Natural killer cell (primary cell): Measurements from ENCODE around the gene BTBD1. TPM values are rescaled to one million over a fixed set of nuclear protein-coding genes. Genes with fewer than 3 reads are reported as not detected.

Experiments
- ATAC-seq, 3 donors: fragments of 150-1000 bp in 2 of 3; fragments of 200-7000 bp in 1 of 3; cut with Tn5 transposase; 1 replicate in 1 of 3; 2 replicates in 2 of 3; pipeline ENCODE4 v1.10.0; 2021; ENCODE audit warnings: mild to moderate bottlenecking in 2 of 3, moderate library complexity in 2 of 3
- DNase-seq, 2 donors: peaks; one replicate each; pipeline versions ENCODE4 v3.0.0 to v3.0.0-alpha.2; 2013 to 2021; ENCODE audit warnings: mixed read lengths in 1 of 2
- H3K27ac ChIP-seq: one replicate; pipeline ENCODE4 v1.5.1; 2013; ENCODE audit warnings: mild to moderate bottlenecking, low read length
- H3K27me3 ChIP-seq: one replicate; pipeline ENCODE4 v1.6.1; 2013; ENCODE audit warnings: low read length; ENCODE audit not compliant: control insufficient read depth, insufficient read depth
- H3K36me3 ChIP-seq: one replicate; pipeline ENCODE4 v1.6.1; 2013; ENCODE audit warnings: low read length; ENCODE audit not compliant: control insufficient read depth, insufficient read depth
- H3K4me1 ChIP-seq: one replicate; pipeline ENCODE4 v1.6.1; 2013; ENCODE audit warnings: low read length; ENCODE audit not compliant: control insufficient read depth, insufficient read depth
- H3K4me3 ChIP-seq: one replicate; pipeline ENCODE4 v1.5.1; 2013; ENCODE audit warnings: low read length
- H3K9me3 ChIP-seq: one replicate; pipeline ENCODE4 v1.6.1; 2013; ENCODE audit warnings: low read length; ENCODE audit not compliant: control insufficient read depth, insufficient read depth
- H3K27ac Mint-ChIP-seq, 2 donors: one replicate each; pipeline ENCODE4 v1.8.0; 2022; ENCODE audit warnings: mild to moderate bottlenecking in 2 of 2, mixed read lengths in 2 of 2, moderate library complexity in 1 of 2
- H3K27me3 Mint-ChIP-seq, 2 donors: one replicate each; pipeline ENCODE4 v1.8.0; 2022; ENCODE audit warnings: low read depth in 2 of 2, mixed read lengths in 2 of 2
- H3K36me3 Mint-ChIP-seq: one replicate; pipeline ENCODE4 v1.8.0; 2022; ENCODE audit warnings: mixed read lengths
- H3K4me1 Mint-ChIP-seq, 2 donors: one replicate each; pipeline ENCODE4 v1.8.0; 2022; ENCODE audit warnings: mixed read lengths in 2 of 2
- H3K4me3 Mint-ChIP-seq: one replicate; pipeline ENCODE4 v1.8.0; 2022; ENCODE audit warnings: mild to moderate bottlenecking, moderate library complexity, mixed read lengths
- H3K9me3 Mint-ChIP-seq, 2 donors: one replicate each; pipeline ENCODE4 v1.8.0; 2022; ENCODE audit warnings: mixed read lengths in 2 of 2
- CTCF ChIP-seq: fragments of 200-600 bp; IDR thresholded peaks from one replicate; pipeline ENCODE4 v1.8.0; 2022; ENCODE audit warnings: antibody characterized with exemption
- WGBS: methylation state at CpG from one replicate; pipeline ENCODE4 v1.1.7; 2013; ENCODE audit warnings: missing lambda C conversion rate; ENCODE audit not compliant: insufficient coverage; 5-methylcytosine and 5-hydroxymethylcytosine counted together
- intact Hi-C: fragments of 100-400 bp; cut with micrococcal nuclease; formaldehyde crosslinking; loops from one replicate; pipeline ENCODE4 v1.14.2; 2022
- total RNA-seq, 4 donors: library from RNA; stranded (reverse); fragments of 120-200 nt in 1 of 4; gene quantifications; one replicate each; pipeline versions ENCODE4 v1.2.3 to v1.2.4, GENCODE V29; 2013 to 2022

Gene BTBD1
- total RNA-seq, 3 donors from 2014 or later (not counting 1 experiment from before 2014, with no cell fraction given): 42.5 to 54.4 (median 54.0) TPM

DNA sequence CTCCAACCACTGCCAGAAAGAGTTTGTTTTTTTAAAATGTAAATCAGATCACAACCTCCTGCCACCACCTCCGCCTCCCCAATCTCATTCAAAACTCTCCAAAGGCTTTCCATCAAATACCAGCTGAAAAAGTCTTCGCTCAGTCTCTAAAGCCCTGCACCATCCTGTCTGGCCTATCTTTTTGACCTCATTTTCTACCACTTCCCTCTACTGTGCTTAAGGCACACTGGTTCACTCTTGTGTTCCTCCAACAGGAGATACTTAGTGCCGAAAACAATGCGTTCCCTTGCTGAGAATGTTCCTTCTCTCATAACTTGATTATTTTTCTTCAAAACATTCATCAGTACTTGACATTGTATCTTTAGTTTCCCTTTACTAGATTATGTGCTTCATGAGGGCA is 3.5 kb downstream of the BTBD1 start:
- Histone ChIP-seq H3K27ac (no peak overlapping the region), H3K27me3 (no peaks in the 10 kb centered on the region), H3K4me1 (peaks cover 11% of the 10 kb centered on the region), H3K9me3 (no peaks in the 10 kb centered on the region), H3K36me3 (peaks cover 2% of the 10 kb centered on the region), H3K4me3 (no peak overlapping the region)
- TF ChIP-seq CTCF: no peak
- Mint-ChIP-seq H3K27ac (no peak overlapping the region), H3K4me3 (no peak overlapping the region), H3K9me3 (no peaks in the 10 kb centered on the region), H3K27me3 (no peaks in the 10 kb centered on the region), H3K36me3 (no peaks in the 10 kb centered on the region), H3K4me1 (peaks cover 11 to 16% of the 10 kb centered on the region in 2 donors)
- WGBS: 56% methylated on average over 4 of the region's 4 CpGs
- DNase-seq (peak in 1 of 2 donors; percentile 18), ATAC-seq (no peak)
- intact Hi-C loops: loop anchor here (10.0 kb wide), 1 partner anchor 249 kb away; no protein-coding TSS in a partner anchor

GRCh38 chr15:83062768-83063180 is 4.3 kb downstream of the BTBD1 start:
- DNase-seq (no peak), ATAC-seq (no peak)
- 33% methylated on average over 3 of the region's 3 CpGs for WGBS
- H3K27ac ChIP-seq: no peak overlapping the region
- intact Hi-C loops: loop anchor here (10.0 kb wide), 1 partner anchor 248 kb away; no protein-coding TSS in a partner anchor
- Mint-ChIP-seq H3K9me3 (no peaks in the 10 kb centered on the region), H3K27ac (no peak overlapping the region), H3K36me3 (no peaks in the 10 kb centered on the region), H3K4me3 (no peak overlapping the region), H3K4me1 (peaks cover 15 to 21% of the 10 kb centered on the region in 2 donors), H3K27me3 (no peaks in the 10 kb centered on the region)
- H3K27me3 ChIP-seq: no peaks in the 10 kb centered on the region
- peaks cover 2% of the 10 kb centered on the region for H3K36me3 ChIP-seq
- no peak for TF ChIP-seq CTCF
- H3K4me1 ChIP-seq: peaks cover 11% of the 10 kb centered on the region
- H3K4me3 ChIP-seq: no peak overlapping the region
- H3K9me3 ChIP-seq: no peaks in the 10 kb centered on the region

DNA sequence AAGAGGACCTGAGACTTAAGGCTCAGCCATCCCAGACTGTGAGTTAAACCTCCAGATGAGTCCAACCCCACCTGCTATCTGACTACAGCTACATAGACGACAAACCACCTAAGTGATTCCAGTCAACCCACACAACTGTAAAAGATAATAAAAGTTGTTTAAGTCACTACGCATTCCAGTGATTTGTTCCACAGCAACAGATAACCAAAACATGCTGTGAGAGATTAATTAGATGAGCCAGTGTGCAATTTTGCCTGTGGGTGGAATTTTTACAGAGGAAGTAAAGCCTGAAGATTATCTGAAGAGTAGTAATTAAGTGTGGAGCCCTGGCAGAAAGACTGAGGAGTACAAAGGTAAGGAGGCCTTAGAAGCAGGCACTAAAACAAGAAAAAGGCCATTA is 5.4 kb downstream of the BTBD1 start:
- Mint-ChIP-seq H3K9me3 (no peaks in the 10 kb centered on the region), H3K27me3 (no peaks in the 10 kb centered on the region), H3K4me3 (no peak overlapping the region), H3K4me1 (peaks cover 22 to 32% of the 10 kb centered on the region in 2 donors), H3K27ac (no peak overlapping the region), H3K36me3 (no peaks in the 10 kb centered on the region)
- WGBS: 86% methylated on average over 1 of the region's 2 CpGs
- ATAC-seq: no peak
- H3K4me1 ChIP-seq: peaks cover 5% of the 10 kb centered on the region
- H3K27ac ChIP-seq: no peak overlapping the region
- intact Hi-C loops: loop anchor here (10.0 kb wide), 1 partner anchor 247 kb away; no protein-coding TSS in a partner anchor
- DNase-seq: no peak
- no peak overlapping the region for H3K4me3 ChIP-seq
- no peaks in the 10 kb centered on the region for H3K9me3 ChIP-seq
- TF ChIP-seq CTCF: no peak
- no peaks in the 10 kb centered on the region for H3K27me3 ChIP-seq
- peaks cover 5% of the 10 kb centered on the region for H3K36me3 ChIP-seq
